Measurements from ENCODE around the gene ISG15. TPM values are rescaled to one million over a fixed set of nuclear protein-coding genes. Genes with fewer than 3 reads are reported as not detected.

Gene ISG15
- total and polyA plus RNA-seq, 2 of the 13 experiments (the other 11 are each of a cell fraction or from before 2014, with no cell fraction given), result 42.1 to 54.9 TPM

DNA sequence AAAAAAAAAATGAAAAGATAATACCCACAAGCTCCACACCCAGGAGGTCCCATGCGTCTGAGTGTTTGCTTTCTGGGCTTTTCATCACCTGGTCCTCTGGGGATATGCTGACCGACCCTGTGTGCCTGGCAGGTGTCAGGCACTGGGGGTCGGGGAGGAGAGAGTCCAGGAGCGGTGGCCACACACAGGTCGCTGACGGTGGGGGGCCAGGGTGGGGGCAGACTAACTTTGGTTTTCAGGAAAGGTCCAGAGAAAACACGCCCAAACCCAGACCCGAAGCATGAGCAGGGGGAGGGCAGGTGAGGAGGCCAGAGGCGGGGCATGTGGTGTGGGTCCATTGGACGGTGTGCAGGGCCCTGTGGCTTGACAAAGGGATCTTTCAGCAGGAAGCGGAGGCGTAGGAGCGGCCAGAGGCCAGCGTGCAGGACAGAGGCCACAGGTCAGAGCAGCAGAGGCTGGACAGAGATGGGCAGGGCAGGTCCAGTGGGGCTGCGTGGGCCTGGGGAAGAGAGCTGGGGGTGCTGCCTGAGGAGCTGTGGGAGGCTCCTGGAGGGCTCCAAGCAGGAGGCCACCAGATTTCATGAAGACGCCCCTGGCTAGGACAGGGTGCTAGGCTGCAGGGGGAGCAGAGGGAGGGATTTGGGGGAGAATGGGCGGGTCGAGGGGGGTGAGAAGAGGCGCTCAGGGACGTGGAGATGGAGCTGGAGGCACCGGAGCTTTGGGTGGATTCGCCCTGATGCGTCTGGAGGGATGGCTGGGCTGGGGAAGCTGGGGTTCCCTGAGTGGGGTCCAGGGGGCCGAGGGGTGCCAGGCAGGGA, 45.0 kb downstream of the ISG15 start (continued):
- TF ChIP-seq, protein P1, sequence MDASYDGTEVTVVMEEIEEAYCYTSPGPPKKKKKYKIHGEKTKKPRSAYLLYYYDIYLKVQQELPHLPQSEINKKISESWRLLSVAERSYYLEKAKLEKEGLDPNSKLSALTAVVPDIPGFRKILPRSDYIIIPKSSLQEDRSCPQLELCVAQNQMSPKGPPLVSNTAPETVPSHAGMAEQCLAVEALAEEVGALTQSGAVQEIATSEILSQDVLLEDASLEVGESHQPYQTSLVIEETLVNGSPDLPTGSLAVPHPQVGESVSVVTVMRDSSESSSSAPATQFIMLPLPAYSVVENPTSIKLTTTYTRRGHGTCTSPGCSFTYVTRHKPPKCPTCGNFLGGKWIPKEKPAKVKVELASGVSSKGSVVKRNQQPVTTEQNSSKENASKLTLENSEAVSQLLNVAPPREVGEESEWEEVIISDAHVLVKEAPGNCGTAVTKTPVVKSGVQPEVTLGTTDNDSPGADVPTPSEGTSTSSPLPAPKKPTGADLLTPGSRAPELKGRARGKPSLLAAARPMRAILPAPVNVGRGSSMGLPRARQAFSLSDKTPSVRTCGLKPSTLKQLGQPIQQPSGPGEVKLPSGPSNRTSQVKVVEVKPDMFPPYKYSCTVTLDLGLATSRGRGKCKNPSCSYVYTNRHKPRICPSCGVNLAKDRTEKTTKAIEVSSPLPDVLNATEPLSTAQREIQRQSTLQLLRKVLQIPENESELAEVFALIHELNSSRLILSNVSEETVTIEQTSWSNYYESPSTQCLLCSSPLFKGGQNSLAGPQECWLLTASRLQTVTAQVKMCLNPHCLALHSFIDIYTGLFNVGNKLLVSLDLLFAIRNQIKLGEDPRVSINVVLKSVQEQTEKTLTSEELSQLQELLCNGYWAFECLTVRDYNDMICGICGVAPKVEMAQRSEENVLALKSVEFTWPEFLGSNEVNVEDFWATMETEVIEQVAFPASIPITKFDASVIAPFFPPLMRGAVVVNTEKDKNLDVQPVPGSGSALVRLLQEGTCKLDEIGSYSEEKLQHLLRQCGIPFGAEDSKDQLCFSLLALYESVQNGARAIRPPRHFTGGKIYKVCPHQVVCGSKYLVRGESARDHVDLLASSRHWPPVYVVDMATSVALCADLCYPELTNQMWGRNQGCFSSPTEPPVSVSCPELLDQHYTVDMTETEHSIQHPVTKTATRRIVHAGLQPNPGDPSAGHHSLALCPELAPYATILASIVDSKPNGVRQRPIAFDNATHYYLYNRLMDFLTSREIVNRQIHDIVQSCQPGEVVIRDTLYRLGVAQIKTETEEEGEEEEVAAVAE (CRISPR knock-in tag; IDR thresholded peaks at IDR 0.05; ENCODE audit: borderline replicate concordance), result no peak
- TF ChIP-seq ADNP (CRISPR knock-in tag; IDR thresholded peaks at IDR 0.05) (peak; percentile 12; the same call in 1 of the 2 replicates), PAWR (CRISPR knock-in tag; IDR thresholded peaks at IDR 0.05; ENCODE audit: borderline replicate concordance) (0 out of 2 replicates have a peak, but pooled peaks have one; percentile 53), ZNF501 (CRISPR knock-in tag; IDR thresholded peaks at IDR 0.05) (peak; percentile 60; the same call in 1 of the 2 replicates), RCOR2 (CRISPR knock-in tag; IDR thresholded peaks at IDR 0.05) (no peak; the same call in 1 of the 2 replicates), BHLHE40 (IDR thresholded peaks at IDR 0.05; ENCODE audit: low read length) (no peak), ZNF776 (CRISPR knock-in tag; IDR thresholded peaks at IDR 0.05) (peak; percentile 71; the same call in 1 of the 2 replicates), SP2 (CRISPR knock-in tag; IDR thresholded peaks at IDR 0.05) (no peak), ZFY (CRISPR knock-in tag; IDR thresholded peaks at IDR 0.05) (0 out of 2 replicates have a peak, but pooled peaks have one; percentile 26), HNRNPUL1 (IDR thresholded peaks at IDR 0.05; ENCODE audit: low read depth, low read length) (no peak), ZNF746 (CRISPR knock-in tag; IDR thresholded peaks at IDR 0.05) (peak; percentile 93), ISL2 (CRISPR knock-in tag; IDR thresholded peaks at IDR 0.05) (peak; percentile 62; the same call in 1 of the 2 replicates), SOX5 (CRISPR knock-in tag; IDR thresholded peaks at IDR 0.05; ENCODE audit: borderline replicate concordance) (peak; percentile 61; the same call in 1 of the 2 replicates), PHB2 (IDR thresholded peaks at IDR 0.05; ENCODE audit: partially characterized antibody) (no peak), ZBTB38 (CRISPR knock-in tag; IDR thresholded peaks at IDR 0.05) (peak; percentile 88), NKX3-1 (CRISPR knock-in tag; IDR thresholded peaks at IDR 0.05) (no peak), ARNT2 (CRISPR knock-in tag; IDR thresholded peaks at IDR 0.05; ENCODE audit: low read depth) (no peak)
- TF ChIP-seq, protein P2, sequence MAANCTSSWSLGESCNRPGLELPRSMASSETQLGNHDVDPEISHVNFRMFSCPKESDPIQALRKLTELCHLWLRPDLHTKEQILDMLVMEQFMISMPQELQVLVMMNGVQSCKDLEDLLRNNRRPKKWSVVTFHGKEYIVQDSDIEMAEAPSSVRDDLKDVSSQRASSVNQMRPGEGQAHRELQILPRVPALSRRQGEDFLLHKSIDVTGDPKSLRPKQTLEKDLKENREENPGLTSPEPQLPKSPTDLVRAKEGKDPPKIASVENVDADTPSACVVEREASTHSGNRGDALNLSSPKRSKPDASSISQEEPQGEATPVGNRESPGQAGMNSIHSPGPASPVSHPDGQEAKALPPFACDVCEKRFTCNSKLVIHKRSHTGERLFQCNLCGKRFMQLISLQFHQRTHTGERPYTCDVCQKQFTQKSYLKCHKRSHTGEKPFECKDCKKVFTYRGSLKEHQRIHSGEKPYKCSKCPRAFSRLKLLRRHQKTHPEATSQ (CRISPR knock-in tag; IDR thresholded peaks at IDR 0.05; ENCODE audit: borderline replicate concordance), result no peak
- TF ChIP-seq, protein P3, sequence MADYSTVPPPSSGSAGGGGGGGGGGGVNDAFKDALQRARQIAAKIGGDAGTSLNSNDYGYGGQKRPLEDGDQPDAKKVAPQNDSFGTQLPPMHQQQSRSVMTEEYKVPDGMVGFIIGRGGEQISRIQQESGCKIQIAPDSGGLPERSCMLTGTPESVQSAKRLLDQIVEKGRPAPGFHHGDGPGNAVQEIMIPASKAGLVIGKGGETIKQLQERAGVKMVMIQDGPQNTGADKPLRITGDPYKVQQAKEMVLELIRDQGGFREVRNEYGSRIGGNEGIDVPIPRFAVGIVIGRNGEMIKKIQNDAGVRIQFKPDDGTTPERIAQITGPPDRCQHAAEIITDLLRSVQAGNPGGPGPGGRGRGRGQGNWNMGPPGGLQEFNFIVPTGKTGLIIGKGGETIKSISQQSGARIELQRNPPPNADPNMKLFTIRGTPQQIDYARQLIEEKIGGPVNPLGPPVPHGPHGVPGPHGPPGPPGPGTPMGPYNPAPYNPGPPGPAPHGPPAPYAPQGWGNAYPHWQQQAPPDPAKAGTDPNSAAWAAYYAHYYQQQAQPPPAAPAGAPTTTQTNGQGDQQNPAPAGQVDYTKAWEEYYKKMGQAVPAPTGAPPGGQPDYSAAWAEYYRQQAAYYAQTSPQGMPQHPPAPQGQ (CRISPR knock-in tag; IDR thresholded peaks at IDR 0.05; ENCODE audit: borderline replicate concordance), result 0 out of 2 replicates have a peak, but pooled peaks have one; percentile 57
- TF ChIP-seq, protein P4, sequence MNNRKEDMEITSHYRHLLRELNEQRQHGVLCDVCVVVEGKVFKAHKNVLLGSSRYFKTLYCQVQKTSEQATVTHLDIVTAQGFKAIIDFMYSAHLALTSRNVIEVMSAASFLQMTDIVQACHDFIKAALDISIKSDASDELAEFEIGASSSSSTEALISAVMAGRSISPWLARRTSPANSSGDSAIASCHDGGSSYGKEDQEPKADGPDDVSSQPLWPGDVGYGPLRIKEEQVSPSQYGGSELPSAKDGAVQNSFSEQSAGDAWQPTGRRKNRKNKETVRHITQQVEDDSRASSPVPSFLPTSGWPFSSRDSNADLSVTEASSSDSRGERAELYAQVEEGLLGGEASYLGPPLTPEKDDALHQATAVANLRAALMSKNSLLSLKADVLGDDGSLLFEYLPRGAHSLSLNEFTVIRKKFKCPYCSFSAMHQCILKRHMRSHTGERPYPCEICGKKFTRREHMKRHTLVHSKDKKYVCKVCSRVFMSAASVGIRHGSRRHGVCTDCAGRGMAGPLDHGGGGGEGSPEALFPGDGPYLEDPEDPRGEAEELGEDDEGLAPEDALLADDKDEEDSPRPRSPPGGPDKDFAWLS (CRISPR knock-in tag; IDR thresholded peaks at IDR 0.05; ENCODE audit: borderline replicate concordance), result no peak

Measured in HepG2 (cell line).